Adrenal gland (tissue), 5 donors: ENCODE results near the gene FBLN1.

Experiments used
- CTCF ChIP-seq, 6 experiments: fragments of 450-650 bp in 4 of 6; fragments of 200-600 bp in 2 of 6; sonication (generic) in 1 of 6; IDR thresholded peaks; 1 replicate in 5 of 6; 2 replicates in 1 of 6; pipeline versions ENCODE4 v1.5.1 to v1.8.0; 2016 to 2021; ENCODE audit warnings: antibody characterized with exemption in 6 of 6, mild to moderate bottlenecking in 2 of 6, moderate library complexity in 1 of 6
- POLR2A ChIP-seq, 2 donors: fragments of 450-650 bp; IDR thresholded peaks; one replicate each; pipeline ENCODE4 v1.6.1; 2017; ENCODE audit warnings: antibody characterized with exemption in 2 of 2, mild to moderate bottlenecking in 2 of 2, moderate library complexity in 1 of 2
- donor health status: DM: no; HTN: no; CAD: no.

- TF ChIP-seq CTCF (IDR thresholded peaks at IDR 0.05) (no peak), POLR2A (IDR thresholded peaks at IDR 0.05) (no peak)
These were observed 19.4 kb upstream of the FBLN1 start for GRCh38 chr22:45483319-45483718.
